GM18505 (cell line): ENCODE results near the gene ANO5.

ENCODE experiments used
- ATAC-seq: cut with Tn5 transposase; IDR thresholded peaks from one replicate; pipeline ENCODE4 v1.9.1; 2021; ENCODE audit not compliant: unreplicated experiment
- POLR2A ChIP-seq: IDR thresholded peaks from 4 replicates; pipeline ENCODE4 v1.6.1; 2011; ENCODE audit warnings: borderline replicate concordance; ENCODE audit not compliant: insufficient read depth, insufficient read length; ENCODE audit errors: extremely low read depth

The ANO5 gene

GRCh38 chr11:22192642-22193347, at the start of gene ANO5:
Gene ANO5 (plus strand): TSS chr11:22193085. CDS start chr11:22193493, 408 bp downstream.
- peak; percentile 55 for ATAC-seq
- TF ChIP-seq POLR2A, result peak; percentile 18

- no peak for TF ChIP-seq POLR2A
- no peak for ATAC-seq
Observed at GRCh38 chr11:22151649-22152197, 41.2 kb upstream of the ANO5 start.

GRCh38 chr11:22157531-22157930, 35.4 kb upstream of the ANO5 start:
- no peak for TF ChIP-seq POLR2A
- ATAC-seq, result no peak

- no peak for ATAC-seq
- TF ChIP-seq POLR2A, result no peak
Observed at GRCh38 chr11:22161489-22161888, 31.4 kb upstream of the ANO5 start.

GRCh38 chr11:22162756-22163155, 30.1 kb upstream of the ANO5 start:
- ATAC-seq, result no peak
- no peak for TF ChIP-seq POLR2A

- ATAC-seq, result peak; percentile 83
Observed at GRCh38 chr11:22163394-22163797, 29.5 kb upstream of the ANO5 start.

GRCh38 chr11:22165087-22165486, 27.8 kb upstream of the ANO5 start:
- no peak for TF ChIP-seq POLR2A
- ATAC-seq, result no peak

More at GRCh38 chr11:22163394-22163797, 29.5 kb upstream of the ANO5 start:
- TF ChIP-seq POLR2A, result no peak

GRCh38 chr11:22165759-22166513, 26.9 kb upstream of the ANO5 start:
- no peak for TF ChIP-seq POLR2A
- ATAC-seq, result no peak

- ATAC-seq, result no peak
- TF ChIP-seq POLR2A, result no peak
Observed at GRCh38 chr11:22169833-22170232, 23.1 kb upstream of the ANO5 start.

- TF ChIP-seq POLR2A, result no peak
- ATAC-seq, result no peak
Observed at GRCh38 chr11:22173532-22173931, 19.4 kb upstream of the ANO5 start.

- no peak for TF ChIP-seq POLR2A
- no peak for ATAC-seq
Observed at GRCh38 chr11:22177186-22177585, 15.7 kb upstream of the ANO5 start.

GRCh38 chr11:22179626-22180025, 13.3 kb upstream of the ANO5 start:
- ATAC-seq, result no peak
- no peak for TF ChIP-seq POLR2A

- ATAC-seq, result no peak
Observed at GRCh38 chr11:22180131-22180530, 12.8 kb upstream of the ANO5 start.

GRCh38 chr11:22189660-22190059, 3.2 kb upstream of the ANO5 start:
- TF ChIP-seq POLR2A, result no peak
- no peak for ATAC-seq

More at GRCh38 chr11:22180131-22180530, 12.8 kb upstream of the ANO5 start:
- TF ChIP-seq POLR2A, result no peak
